PC-3 (cell line): ENCODE measurements around the gene AP1AR. TPM values are rescaled to one million over a fixed set of nuclear protein-coding genes. Genes with fewer than 3 reads are reported as not detected.
"Not testable (repeated sequence)": the region's sequence is repeated elsewhere in the genome, so short reads cannot be mapped to it uniquely, and the experiment has no call there.

Experiments
- ATAC-seq: fragments of 200-7000 bp; cut with Tn5 transposase; 2 replicates; pipeline ENCODE4 v1.9.1; 2020; ENCODE audit warnings: mild to moderate bottlenecking, moderate library complexity
- BruUV-seq: library from RNA; stranded (reverse); fragments of 400-500 nt; replicated peaks from 2 replicates; lab custom pipeline; 2021; lab: Mats Ljungman, UMichigan
- CTCF ChIA-PET: fragments of 300-600 bp; sonication (Branson Sonifier 250); formaldehyde crosslinking; loops from one replicate; lab custom pipeline; 2022; ENCODE audit warnings: antibody characterized with exemption; lab: Charles Lee
- POLR2A ChIA-PET: fragments of 300-600 bp; sonication (Branson Sonifier 250); formaldehyde crosslinking; loops from one replicate; lab custom pipeline; 2022; ENCODE audit warnings: antibody characterized with exemption; ENCODE audit not compliant: unreplicated experiment; lab: Charles Lee
- DNase-seq: peaks from one replicate; pipeline ENCODE4 v3.0.0-alpha.2; 2015
- H2AFZ ChIP-seq: fragments of 300-600 bp; sonication (generic); 2 replicates; pipeline ENCODE4 v1.6.0; 2016; ENCODE audit warnings: antibody characterized with exemption, low read length
- H3F3A ChIP-seq: fragments of 300-600 bp; sonication (generic); one replicate; pipeline ENCODE4 v1.6.0; 2017; ENCODE audit warnings: antibody characterized with exemption, low read length, control low read depth, mild to moderate bottlenecking; ENCODE audit not compliant: unreplicated experiment
- H3K27ac ChIP-seq: fragments of 300-600 bp; sonication (generic); 2 replicates; pipeline ENCODE4 v1.5.1; 2016; ENCODE audit warnings: mild to moderate bottlenecking, low read length
- H3K27me3 ChIP-seq: fragments of 300-600 bp; sonication (generic); 2 replicates; pipeline ENCODE4 v1.6.1; 2016; ENCODE audit warnings: low read length, mixed read lengths
- H3K36me3 ChIP-seq: fragments of 300-600 bp; sonication (generic); 2 replicates; pipeline ENCODE4 v1.6.1; 2016; ENCODE audit warnings: low read depth, mixed run types, low read length, mixed read lengths
- H3K4me1 ChIP-seq: fragments of 300-600 bp; sonication (generic); 2 replicates; pipeline ENCODE4 v1.5.1; 2016; ENCODE audit warnings: low read length; ENCODE audit not compliant: insufficient read depth
- H3K4me2 ChIP-seq: fragments of 300-600 bp; sonication (generic); 2 replicates; pipeline ENCODE4 v1.6.0; 2016; ENCODE audit warnings: low read length
- H3K4me3 ChIP-seq: fragments of 300-600 bp; sonication (generic); 2 replicates; pipeline ENCODE4 v1.5.1; 2016; ENCODE audit warnings: mild to moderate bottlenecking, low read length, mixed read lengths
- H3K79me2 ChIP-seq: fragments of 300-600 bp; sonication (generic); 2 replicates; pipeline ENCODE4 v1.6.1; 2017; ENCODE audit warnings: low read length, mixed read lengths
- H3K9ac ChIP-seq: fragments of 300-600 bp; sonication (generic); 2 replicates; pipeline ENCODE4 v1.6.0; 2016; ENCODE audit warnings: mild to moderate bottlenecking, low read length
- H3K9me2 ChIP-seq: fragments of 300-600 bp; sonication (generic); replicated peaks from 2 replicates; pipeline ENCODE4 v1.6.1; 2016; ENCODE audit warnings: mixed run types, low read length, mixed read lengths
- H3K9me3 ChIP-seq: fragments of 300-600 bp; sonication (generic); 2 replicates; pipeline ENCODE4 v1.6.1; 2016; ENCODE audit warnings: low read length, mixed read lengths
- H4K20me1 ChIP-seq: fragments of 300-600 bp; sonication (generic); 2 replicates; pipeline ENCODE4 v1.6.1; 2016; ENCODE audit warnings: low read length, mixed read lengths
- EZH2 ChIP-seq: fragments of 300-600 bp; sonication (generic); IDR thresholded peaks from one replicate; pipeline ENCODE4 v1.6.1; 2017; ENCODE audit warnings: antibody characterized with exemption, mild to moderate bottlenecking, low read length; ENCODE audit not compliant: unreplicated experiment
- EZH2phosphoT487 ChIP-seq: fragments of 300-600 bp; sonication (generic); IDR thresholded peaks from 2 replicates; pipeline ENCODE4 v1.6.1; 2018; ENCODE audit warnings: mild to moderate bottlenecking, antibody characterized with exemption, low read length, borderline replicate concordance
- intact Hi-C: fragments of 100-400 bp; cut with micrococcal nuclease; formaldehyde crosslinking; loops from 2 replicates; pipeline ENCODE4 v1.9.0; 2023
- total RNA-seq: library from RNA; depleted of rRNA; stranded (reverse); fragments of >200 nt; gene quantifications from 2 replicates; pipeline ENCODE4 v1.2.3, GENCODE V29; 2014
- TF ChIP-seq, protein P1 (sequence below): fragments of 300-600 bp; sonication (generic); conservative IDR thresholded peaks from 2 replicates; pipeline ENCODE4 v1.5.1; 2017; ENCODE audit warnings: antibody characterized with exemption, low read depth, mild to moderate bottlenecking, low read length

The AP1AR gene
- total RNA-seq, 1 experiment from 2014 or later = 34.6 TPM

GRCh38 chr4:112203593-112203992 lies 28.0 kb upstream of the AP1AR start:
- intact Hi-C loops = no loop called here
- peaks cover 11% of the 10 kb centered on the region for H3K4me1 ChIP-seq
- no peak overlapping the region for H2AFZ ChIP-seq
- ChIA-PET CTCF (no interaction called here), POLR2A (no interaction called here)
- no peaks in the 10 kb centered on the region for H3K79me2 ChIP-seq
- H3K9me2 ChIP-seq = no peaks in the 10 kb centered on the region
- no peak overlapping the region for H3K4me2 ChIP-seq
- H3F3A ChIP-seq = no peaks in the 10 kb centered on the region
- H3K27ac ChIP-seq = no peak overlapping the region
- no peaks in the 10 kb centered on the region for H3K9me3 ChIP-seq
- no peak for DNase-seq
- no peaks in the 10 kb centered on the region for H3K36me3 ChIP-seq
- TF ChIP-seq, protein P1, sequence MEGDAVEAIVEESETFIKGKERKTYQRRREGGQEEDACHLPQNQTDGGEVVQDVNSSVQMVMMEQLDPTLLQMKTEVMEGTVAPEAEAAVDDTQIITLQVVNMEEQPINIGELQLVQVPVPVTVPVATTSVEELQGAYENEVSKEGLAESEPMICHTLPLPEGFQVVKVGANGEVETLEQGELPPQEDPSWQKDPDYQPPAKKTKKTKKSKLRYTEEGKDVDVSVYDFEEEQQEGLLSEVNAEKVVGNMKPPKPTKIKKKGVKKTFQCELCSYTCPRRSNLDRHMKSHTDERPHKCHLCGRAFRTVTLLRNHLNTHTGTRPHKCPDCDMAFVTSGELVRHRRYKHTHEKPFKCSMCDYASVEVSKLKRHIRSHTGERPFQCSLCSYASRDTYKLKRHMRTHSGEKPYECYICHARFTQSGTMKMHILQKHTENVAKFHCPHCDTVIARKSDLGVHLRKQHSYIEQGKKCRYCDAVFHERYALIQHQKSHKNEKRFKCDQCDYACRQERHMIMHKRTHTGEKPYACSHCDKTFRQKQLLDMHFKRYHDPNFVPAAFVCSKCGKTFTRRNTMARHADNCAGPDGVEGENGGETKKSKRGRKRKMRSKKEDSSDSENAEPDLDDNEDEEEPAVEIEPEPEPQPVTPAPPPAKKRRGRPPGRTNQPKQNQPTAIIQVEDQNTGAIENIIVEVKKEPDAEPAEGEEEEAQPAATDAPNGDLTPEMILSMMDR = no peak
- TF ChIP-seq EZH2 = no peak
- TF ChIP-seq EZH2phosphoT487 = no peak
- H3K9ac ChIP-seq = no peak overlapping the region
- no TSS peak for BruUV-seq
- no peak overlapping the region for H3K4me3 ChIP-seq
- ATAC-seq = no peak
- no peaks in the 10 kb centered on the region for H4K20me1 ChIP-seq
- H3K27me3 ChIP-seq = no peaks in the 10 kb centered on the region

- Histone ChIP-seq H3K36me3 (no peaks in the 10 kb centered on the region), H3F3A (no peaks in the 10 kb centered on the region), H3K27ac (no peak overlapping the region), H3K4me1 (no peaks in the 10 kb centered on the region), H3K9ac (no peak overlapping the region), H3K4me2 (no peak overlapping the region), H3K4me3 (no peak overlapping the region), H4K20me1 (no peaks in the 10 kb centered on the region), H3K27me3 (no peaks in the 10 kb centered on the region), H3K79me2 (no peaks in the 10 kb centered on the region), H3K9me3 (no peaks in the 10 kb centered on the region), H3K9me2 (no peaks in the 10 kb centered on the region), H2AFZ (no peak overlapping the region)
- DNase-seq (no peak), ATAC-seq (no peak)
- intact Hi-C loops = no loop called here
- no peak for TF ChIP-seq EZH2phosphoT487
- TF ChIP-seq, protein P1 = no peak
- no peak for TF ChIP-seq EZH2
- no TSS peak for BruUV-seq
- ChIA-PET CTCF (no interaction called here), POLR2A (no interaction called here)
Observed at GRCh38 chr4:112206431-112206830, 25.2 kb upstream of the AP1AR start.

GRCh38 chr4:112208137-112209095 lies 23.2 kb upstream of the AP1AR start:
- H4K20me1 ChIP-seq, DNase-seq, H3K4me3 ChIP-seq, H3K4me1 ChIP-seq, H3K79me2 ChIP-seq, CTCF ChIA-PET, H2AFZ ChIP-seq, ATAC-seq, POLR2A ChIA-PET, intact Hi-C loops, H3K27me3 ChIP-seq, H3K9ac ChIP-seq, H3F3A ChIP-seq, H3K4me2 ChIP-seq, BruUV-seq, H3K9me2 ChIP-seq, H3K36me3 ChIP-seq, H3K9me3 ChIP-seq, H3K27ac ChIP-seq: not testable (repeated sequence)
